NCI-H146 treated with DMSO at 0.1 percent for 48 hours (cell line): Measurements from ENCODE around the gene DCTN3.

Source experiments
- DNase-seq: peaks from one replicate; lab custom pipeline; 2025; ENCODE audit not compliant: unreplicated experiment; lab: John Stamatoyannopoulos, UW

Gene DCTN3

DNA sequence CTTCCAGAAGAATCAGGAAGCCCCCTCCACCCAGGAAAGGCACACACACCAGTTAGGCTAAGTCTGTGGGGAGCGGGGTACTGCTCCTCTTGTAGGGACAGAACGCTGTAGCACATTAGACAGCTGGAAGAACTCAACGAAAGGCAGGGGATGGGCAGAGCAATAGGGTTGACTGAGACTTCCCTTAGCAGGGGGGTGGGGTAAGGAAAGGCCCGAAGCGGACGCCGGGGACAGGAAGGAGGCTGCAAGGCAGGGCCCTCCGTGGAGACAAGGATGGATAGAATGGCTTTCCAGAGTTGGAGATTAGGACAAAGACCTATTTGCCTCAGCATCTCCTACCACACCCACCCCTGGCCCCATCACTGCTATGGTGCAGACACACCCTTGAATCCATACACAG lies 45.1 kb downstream of the DCTN3 start:
- DNase-seq = no peak

DNA sequence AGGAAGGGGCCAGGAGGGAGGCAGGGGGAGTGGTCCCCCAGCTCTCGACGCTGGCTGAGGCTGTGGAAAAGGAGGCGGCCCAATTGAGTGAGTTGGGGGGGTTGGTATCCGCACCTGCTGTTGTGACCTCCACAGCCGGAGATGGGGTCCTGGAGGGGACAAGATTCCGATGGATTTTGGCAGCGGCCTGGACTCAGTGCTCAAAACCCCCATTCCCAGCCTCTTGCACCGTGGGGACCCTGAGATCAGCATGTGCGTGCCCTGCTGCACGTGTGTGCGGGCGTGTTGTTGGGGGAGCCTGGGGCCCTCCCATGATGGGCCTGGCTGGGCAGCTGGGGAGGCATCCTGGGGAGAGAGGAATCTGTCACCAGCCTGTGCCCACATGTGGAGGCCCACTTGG lies 45.7 kb downstream of the DCTN3 start:
- DNase-seq = no peak

DNA sequence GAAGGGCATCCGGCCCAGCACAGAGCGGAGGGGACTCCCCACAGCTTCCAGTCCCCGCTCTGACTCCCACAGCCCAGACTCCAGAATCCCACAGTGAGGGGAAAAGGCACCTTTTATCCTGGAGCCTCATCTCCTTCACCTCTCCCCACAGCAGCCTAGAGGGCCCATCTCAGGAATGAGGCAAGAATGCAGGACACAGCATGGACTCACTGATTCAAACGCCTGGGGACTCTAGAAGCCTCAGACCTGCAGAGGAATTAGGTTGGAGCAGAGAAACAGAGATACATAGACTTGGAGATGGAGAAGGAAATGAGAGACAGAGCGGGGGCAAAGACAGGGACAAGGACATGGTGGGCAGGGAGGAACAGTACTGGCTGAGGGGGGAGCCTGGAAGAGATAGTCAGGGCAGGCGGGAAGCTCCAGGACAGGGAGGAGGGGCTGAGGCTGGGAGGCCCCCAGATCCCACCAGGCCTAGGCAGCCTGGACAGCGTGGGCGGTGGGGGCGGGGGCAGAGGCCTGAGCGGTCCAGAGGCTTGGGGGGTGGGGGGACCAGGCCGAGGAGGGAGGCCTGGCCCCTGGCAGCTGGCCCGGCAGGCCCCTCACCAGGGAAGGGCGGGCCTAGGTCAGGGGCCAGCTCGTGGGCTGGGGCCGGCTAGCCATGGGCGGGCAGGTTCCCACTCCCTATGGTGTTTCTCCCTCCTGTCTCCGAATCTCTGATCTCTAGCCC lies 46.5 kb downstream of the DCTN3 start:
- no peak for DNase-seq

DNA sequence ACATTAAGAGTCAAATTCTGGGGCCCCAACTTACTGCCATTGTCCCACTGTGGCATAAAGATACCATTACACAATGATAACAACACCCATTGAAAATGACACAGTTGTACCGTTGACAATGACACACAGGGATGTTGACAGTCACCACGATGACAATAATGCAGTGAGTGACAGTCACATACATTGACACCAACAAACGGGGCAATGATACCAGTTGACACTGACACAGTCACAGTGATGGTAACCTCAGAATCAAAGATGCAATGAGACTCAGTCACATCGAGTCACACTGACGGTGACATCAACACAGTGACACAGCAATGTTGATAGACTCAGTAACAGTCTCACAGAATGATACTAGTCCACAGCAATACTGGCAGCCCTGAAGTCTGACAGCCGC lies 47.7 kb downstream of the DCTN3 start:
- no peak for DNase-seq

DNA sequence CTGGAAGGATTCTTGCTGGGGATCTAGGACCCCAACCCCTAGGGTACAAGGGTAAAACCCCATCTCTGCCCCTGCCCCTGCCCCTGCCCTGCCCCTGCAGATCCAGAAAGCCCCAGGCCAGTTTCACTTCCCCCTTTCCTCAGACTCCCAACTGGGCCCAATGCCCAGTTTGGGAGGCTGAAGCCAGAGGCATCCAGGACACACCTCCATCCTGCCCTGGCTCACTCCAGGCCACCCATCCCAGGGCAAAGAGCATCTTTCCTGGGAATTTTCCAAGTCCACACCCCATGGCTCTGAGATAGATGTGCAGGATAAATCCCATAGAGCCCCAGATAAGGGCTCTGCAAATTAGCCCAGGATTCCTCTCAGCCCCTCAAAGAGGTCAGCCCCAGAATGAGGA lies 48.2 kb downstream of the DCTN3 start:
- no peak for DNase-seq

DNA sequence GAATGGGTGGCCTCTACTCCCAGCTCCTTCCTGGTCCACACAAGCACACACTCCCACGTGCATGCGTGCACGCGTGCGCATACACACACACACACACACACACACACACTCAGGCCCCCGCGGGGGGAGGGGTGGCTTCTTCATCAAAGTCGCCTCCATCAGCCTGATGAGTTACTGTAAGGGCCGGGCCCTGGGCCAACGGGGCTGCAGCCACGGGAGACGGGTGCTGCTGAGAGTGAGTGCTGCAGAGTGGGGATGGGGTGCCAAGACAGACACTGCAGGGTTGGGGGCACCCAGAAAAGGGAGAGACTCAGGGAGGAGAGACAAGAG lies 48.8 kb downstream of the DCTN3 start:
- no peak for DNase-seq

DNA sequence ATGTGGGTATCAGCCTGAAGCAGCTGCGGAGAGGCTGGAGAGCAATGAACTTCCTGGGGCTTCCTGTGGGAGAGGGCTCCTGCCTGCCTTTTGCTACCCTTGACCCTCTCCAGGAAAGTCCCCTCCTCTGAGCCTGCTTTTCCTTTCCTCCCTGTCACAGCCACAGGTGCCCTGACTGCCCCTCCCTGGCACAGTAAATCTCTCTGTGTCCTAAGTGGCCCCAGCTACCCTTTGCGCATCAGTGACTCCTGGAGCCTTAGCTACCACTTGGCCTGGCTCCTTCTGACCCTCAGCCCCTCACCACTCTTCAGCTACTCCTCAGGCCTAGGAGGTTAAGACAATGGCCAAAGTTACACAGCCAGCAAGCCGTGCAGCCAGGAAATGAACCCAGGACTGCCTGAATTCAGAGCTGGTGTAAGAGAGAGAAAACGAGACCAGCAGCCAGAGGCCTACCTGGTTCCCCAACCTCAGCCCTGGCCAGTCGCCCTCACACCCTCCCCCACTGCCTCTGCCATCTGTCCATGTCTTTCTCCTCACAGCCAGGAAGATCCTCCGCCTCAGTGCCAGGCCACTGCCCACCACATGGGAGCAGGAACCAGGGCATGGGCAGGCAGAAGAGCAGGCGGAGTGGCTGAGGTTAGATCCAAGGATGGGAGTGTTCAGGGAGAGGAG lies 49.4 kb downstream of the DCTN3 start:
- no peak for DNase-seq

DNA sequence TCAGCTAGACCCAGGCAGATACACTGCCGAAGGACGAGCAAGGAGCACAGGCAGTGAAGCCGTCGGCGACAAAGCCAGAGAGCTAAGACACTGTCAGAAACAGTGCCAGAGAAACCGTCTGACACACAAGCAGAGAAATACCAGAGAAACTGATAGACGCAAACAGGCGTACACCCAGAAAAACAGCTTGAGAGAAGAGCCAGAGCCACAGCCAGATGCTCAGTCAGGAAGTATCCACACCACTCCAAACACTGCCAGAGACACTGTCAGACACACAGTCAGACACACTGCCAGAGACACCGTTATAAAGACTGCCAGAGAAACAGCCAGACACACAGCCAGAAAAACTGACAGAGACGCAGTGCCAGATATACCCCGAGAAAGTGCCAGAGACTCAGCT lies 49.9 kb downstream of the DCTN3 start:
- DNase-seq = no peak

DNA sequence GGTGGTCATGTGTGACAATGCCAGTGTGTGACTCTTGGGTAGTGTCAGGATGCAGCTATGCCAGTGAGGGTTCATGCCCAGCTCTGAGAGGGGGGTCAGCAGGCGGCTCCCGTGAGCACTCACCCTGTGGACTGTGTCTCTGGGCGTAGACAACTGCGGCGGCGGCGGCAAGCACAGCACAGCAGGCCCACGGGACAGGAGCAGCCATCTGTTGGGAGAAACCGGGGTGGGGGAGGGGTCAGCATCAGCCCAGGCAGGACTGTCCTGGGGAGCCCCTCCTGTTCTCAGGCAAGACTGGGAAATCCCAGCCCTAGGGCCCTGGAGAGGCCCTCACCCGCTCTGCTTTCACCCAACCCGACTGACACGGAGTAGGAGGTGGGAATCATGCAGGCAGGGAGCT lies 51.5 kb downstream of the DCTN3 start:
- DNase-seq = no peak

DNA sequence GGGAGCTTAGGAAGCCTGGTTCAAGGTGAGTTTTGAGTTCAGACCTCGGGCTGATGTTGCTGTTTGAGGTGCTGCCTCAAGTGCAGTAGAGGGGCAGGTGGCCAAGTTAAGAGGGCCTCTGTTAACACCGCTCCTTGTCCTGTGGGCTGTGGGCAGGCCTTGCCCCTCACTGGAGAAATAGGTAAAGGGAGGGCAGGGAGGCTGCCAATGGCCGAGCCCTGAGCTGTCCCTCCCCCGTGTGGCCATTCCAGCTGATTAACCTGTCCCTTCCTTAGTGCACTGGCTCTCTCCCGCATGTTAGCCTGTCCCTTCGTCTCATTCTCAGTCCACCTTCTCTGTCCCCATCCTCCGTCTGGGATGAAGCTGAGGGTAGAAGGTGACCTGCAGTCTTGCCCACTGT lies 52.2 kb downstream of the DCTN3 start:
- no peak for DNase-seq

DNA sequence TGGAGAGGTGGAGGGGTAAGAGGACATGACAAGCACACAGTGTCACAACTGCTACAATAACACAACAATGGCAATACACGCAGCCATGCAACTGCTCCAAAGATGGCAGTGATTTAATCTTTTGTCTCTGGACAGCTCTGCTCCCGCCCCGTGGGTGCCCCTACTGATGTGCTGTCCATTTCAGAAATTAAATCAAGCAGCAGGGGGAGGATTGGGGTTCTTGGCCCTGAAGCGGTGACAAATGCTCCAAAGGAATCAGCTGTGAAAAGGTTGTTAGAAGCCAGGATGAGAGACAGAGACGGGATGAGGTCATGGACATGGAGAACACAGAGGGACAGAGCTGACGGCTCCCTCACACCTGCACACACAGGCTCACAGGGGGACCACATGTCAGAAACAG lies 53.3 kb downstream of the DCTN3 start:
- DNase-seq = no peak

DNA sequence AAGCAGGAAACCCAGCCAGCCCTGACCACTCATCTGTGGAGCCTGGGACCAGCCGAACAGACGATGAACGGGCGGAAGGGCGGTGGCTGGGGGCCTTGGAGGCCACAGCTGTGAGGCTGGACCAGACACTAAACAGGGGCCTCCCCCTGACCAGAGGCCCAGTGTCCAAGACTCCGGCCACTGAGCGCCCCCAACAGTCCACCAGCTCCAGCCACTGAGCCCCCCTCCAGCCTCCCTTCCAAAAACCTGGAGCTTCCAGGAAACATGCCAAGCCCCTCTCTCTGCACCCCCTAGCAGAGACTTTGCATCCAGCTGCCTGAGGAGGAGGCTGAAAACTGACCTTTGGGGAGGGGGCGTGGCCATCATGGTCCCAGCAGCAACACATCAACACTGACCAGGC lies 54.0 kb downstream of the DCTN3 start:
- DNase-seq = no peak

DNA sequence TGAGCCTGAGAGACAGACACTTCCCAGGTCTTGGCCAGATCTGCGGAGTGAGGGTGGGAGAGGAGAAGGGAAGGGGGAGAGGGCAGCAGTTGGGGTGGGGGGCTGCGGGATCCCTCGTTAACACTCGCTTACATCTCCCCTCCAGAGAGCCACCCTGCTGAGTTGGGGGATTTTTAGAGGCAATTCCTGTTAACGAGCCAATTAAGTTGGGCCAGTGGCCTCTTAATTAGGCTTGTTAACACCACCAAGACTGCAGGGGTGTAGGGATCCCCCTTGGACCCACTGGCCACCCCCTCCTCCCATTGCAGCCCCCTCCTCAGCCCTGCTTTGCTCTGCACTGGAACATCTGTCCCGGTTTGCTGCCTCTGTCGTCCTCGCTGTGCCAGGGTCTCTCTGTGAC lies 54.4 kb downstream of the DCTN3 start:
- no peak for DNase-seq

DNA sequence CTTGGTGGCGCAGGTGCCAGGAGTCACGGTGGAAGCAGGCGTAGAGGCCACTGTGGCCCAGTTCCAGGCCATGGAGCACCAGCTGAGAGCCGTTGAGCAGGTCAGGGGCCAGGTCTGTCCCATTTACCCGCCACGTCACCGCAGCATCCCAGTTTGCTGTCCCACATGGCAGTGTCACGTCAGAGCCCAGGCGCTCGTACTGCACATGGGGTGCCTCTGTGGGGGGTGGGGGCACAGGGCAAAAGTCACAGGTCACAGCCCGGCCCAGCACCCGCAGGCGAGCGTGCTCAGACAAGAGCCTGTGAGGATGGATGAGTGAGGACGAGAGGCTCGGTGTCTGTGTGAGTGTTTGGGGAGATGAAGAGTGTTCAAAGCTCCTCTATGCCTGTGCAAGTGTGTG lies 55.7 kb downstream of the DCTN3 start:
- DNase-seq = no peak
